GM21786 (cell line): ENCODE measurements around the gene NRXN3.

Experiments
- ATAC-seq: cut with Tn5 transposase; IDR thresholded peaks from one replicate; pipeline ENCODE4 v1.9.1; 2021; ENCODE audit not compliant: unreplicated experiment

The NRXN3 gene

GRCh38 chr14:79543967-79544697 lies 1374.0 kb downstream of the NRXN3 start:
- ATAC-seq: no peak

- ATAC-seq: no peak
These were observed 1374.5 kb downstream of the NRXN3 start for GRCh38 chr14:79544698-79545070.

GRCh38 chr14:79548836-79549235 lies 1378.7 kb downstream of the NRXN3 start:
- ATAC-seq: no peak

GRCh38 chr14:79549515-79549914 lies 1379.3 kb downstream of the NRXN3 start:
- ATAC-seq: no peak

- ATAC-seq: no peak
These were observed 1381.3 kb downstream of the NRXN3 start for GRCh38 chr14:79551523-79551922.

- no peak for ATAC-seq
These were observed 1382.6 kb downstream of the NRXN3 start for GRCh38 chr14:79552778-79553177.

GRCh38 chr14:79554816-79555215 lies 1384.6 kb downstream of the NRXN3 start:
- no peak for ATAC-seq

- no peak for ATAC-seq
These were observed 1385.3 kb downstream of the NRXN3 start for GRCh38 chr14:79555429-79555828.

GRCh38 chr14:79557309-79557708 lies 1387.1 kb downstream of the NRXN3 start:
- no peak for ATAC-seq

- no peak for ATAC-seq
These were observed 1392.0 kb downstream of the NRXN3 start for GRCh38 chr14:79562185-79562584.

- ATAC-seq: no peak
These were observed 1394.2 kb downstream of the NRXN3 start for GRCh38 chr14:79564371-79564770.

- no peak for ATAC-seq
These were observed 1397.1 kb downstream of the NRXN3 start for GRCh38 chr14:79567306-79567705.

- no peak for ATAC-seq
These were observed 1398.4 kb downstream of the NRXN3 start for GRCh38 chr14:79568594-79568993.

GRCh38 chr14:79569072-79569471 lies 1398.9 kb downstream of the NRXN3 start:
- no peak for ATAC-seq

GRCh38 chr14:79570648-79571047 lies 1400.5 kb downstream of the NRXN3 start:
- no peak for ATAC-seq

- ATAC-seq: no peak
These were observed 1401.2 kb downstream of the NRXN3 start for GRCh38 chr14:79571366-79571765.

- no peak for ATAC-seq
These were observed 1403.3 kb downstream of the NRXN3 start for GRCh38 chr14:79573486-79573885.

- ATAC-seq: no peak
These were observed 1404.9 kb downstream of the NRXN3 start for GRCh38 chr14:79575032-79575431.

- ATAC-seq: no peak
These were observed 1406.3 kb downstream of the NRXN3 start for GRCh38 chr14:79576424-79576823.

GRCh38 chr14:79578470-79578869 lies 1408.3 kb downstream of the NRXN3 start:
- no peak for ATAC-seq

- no peak for ATAC-seq
These were observed 1410.2 kb downstream of the NRXN3 start for GRCh38 chr14:79580414-79580813.

- ATAC-seq: no peak
These were observed 1410.7 kb downstream of the NRXN3 start for GRCh38 chr14:79580906-79581305.

GRCh38 chr14:79581912-79582576 lies 1411.9 kb downstream of the NRXN3 start:
- ATAC-seq: no peak
